OCI-LY3 (cell line): ENCODE results near the gene ZNF319.

Experiments used
- H2AFZ ChIP-seq: fragments of 200-600, 300-600 bp; shearing (Covaris generic); 2 replicates; pipeline ENCODE4 v1.6.0; 2014; ENCODE audit warnings: antibody characterized with exemption, low read depth, low read length
- H3K27ac ChIP-seq: fragments of 200-600, 300-600 bp; sonication (generic); 2 replicates; pipeline ENCODE4 v1.5.1; 2014; ENCODE audit warnings: mild to moderate bottlenecking, low read length, moderate library complexity, mixed read lengths
- H3K27me3 ChIP-seq: fragments of 200-600, 300-600 bp; sonication (generic); 2 replicates; pipeline ENCODE4 v1.6.1; 2014; ENCODE audit warnings: low read depth, low read length, mixed read lengths
- H3K36me3 ChIP-seq: fragments of 200-600, 300-600 bp; sonication (generic); replicated peaks from 2 replicates; pipeline ENCODE3; 2014; ENCODE audit warnings: low read depth, low read length, mixed read lengths
- H3K4me1 ChIP-seq: fragments of 300-600, 200-600 bp; sonication (generic); 2 replicates; pipeline ENCODE4 v1.6.1; 2014; ENCODE audit warnings: low read length, mixed read lengths
- H3K4me2 ChIP-seq: fragments of 200-600, 300-600 bp; sonication (generic); 2 replicates; pipeline ENCODE4 v1.6.1; 2014; ENCODE audit warnings: low read length, mixed read lengths
- H3K4me3 ChIP-seq: fragments of 300-600, 200-600 bp; sonication (generic); 2 replicates; pipeline ENCODE4 v1.5.1; 2014; ENCODE audit warnings: antibody characterized with exemption, mild to moderate bottlenecking, low read length, moderate library complexity
- H3K79me2 ChIP-seq: fragments of 300-600, 200-600 bp; shearing (Covaris generic); 2 replicates; pipeline ENCODE4 v1.6.1; 2014; ENCODE audit warnings: mild to moderate bottlenecking, low read length, mixed read lengths
- H3K9ac ChIP-seq: fragments of 300-600, 200-600 bp; shearing (Covaris generic); 2 replicates; pipeline ENCODE4 v1.6.0; 2014; ENCODE audit warnings: mild to moderate bottlenecking, low read length, moderate library complexity
- H3K9me3 ChIP-seq: fragments of 200-600, 300-600 bp; shearing (Covaris generic); 2 replicates; pipeline ENCODE4 v1.6.1; 2014; ENCODE audit warnings: low read length, mixed read lengths; ENCODE audit not compliant: insufficient read depth
- H4K20me1 ChIP-seq: fragments of 200-600, 300-600 bp; sonication (generic); 2 replicates; pipeline ENCODE4 v1.6.1; 2016; ENCODE audit warnings: low read length, mixed read lengths; ENCODE audit not compliant: insufficient read depth
- EZH2phosphoT487 ChIP-seq: fragments of 200-600 bp; shearing (Covaris generic); IDR thresholded peaks from 2 replicates; pipeline ENCODE4 v1.6.1; 2018; ENCODE audit warnings: antibody characterized with exemption, mixed run types, low read depth
- TF ChIP-seq, protein P1 (sequence below): fragments of 200-600, 300-600 bp; sonication (generic); IDR thresholded peaks from 2 replicates; pipeline ENCODE4 v1.5.1; 2014; ENCODE audit warnings: antibody characterized with exemption, low read length, low read depth

ZNF319 gene

GRCh38 chr16:58024486-58025350 is 24.2 kb upstream of the ZNF319 start:
- peak overlapping the region; percentile 36 for H3K9ac ChIP-seq
- peak overlapping the region; percentile 35; the same call in 1 of the 2 replicates for H2AFZ ChIP-seq
- TF ChIP-seq, protein P1, sequence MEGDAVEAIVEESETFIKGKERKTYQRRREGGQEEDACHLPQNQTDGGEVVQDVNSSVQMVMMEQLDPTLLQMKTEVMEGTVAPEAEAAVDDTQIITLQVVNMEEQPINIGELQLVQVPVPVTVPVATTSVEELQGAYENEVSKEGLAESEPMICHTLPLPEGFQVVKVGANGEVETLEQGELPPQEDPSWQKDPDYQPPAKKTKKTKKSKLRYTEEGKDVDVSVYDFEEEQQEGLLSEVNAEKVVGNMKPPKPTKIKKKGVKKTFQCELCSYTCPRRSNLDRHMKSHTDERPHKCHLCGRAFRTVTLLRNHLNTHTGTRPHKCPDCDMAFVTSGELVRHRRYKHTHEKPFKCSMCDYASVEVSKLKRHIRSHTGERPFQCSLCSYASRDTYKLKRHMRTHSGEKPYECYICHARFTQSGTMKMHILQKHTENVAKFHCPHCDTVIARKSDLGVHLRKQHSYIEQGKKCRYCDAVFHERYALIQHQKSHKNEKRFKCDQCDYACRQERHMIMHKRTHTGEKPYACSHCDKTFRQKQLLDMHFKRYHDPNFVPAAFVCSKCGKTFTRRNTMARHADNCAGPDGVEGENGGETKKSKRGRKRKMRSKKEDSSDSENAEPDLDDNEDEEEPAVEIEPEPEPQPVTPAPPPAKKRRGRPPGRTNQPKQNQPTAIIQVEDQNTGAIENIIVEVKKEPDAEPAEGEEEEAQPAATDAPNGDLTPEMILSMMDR = no peak
- no peak for TF ChIP-seq EZH2phosphoT487
- peaks cover 7% of the 10 kb centered on the region for H3K27me3 ChIP-seq
- H3K4me1 ChIP-seq = no peaks in the 10 kb centered on the region; the same call in 1 of the 2 replicates
- no peaks in the 10 kb centered on the region; the same call in 1 of the 2 replicates for H4K20me1 ChIP-seq
- H3K4me2 ChIP-seq = peak overlapping the region; percentile 88
- no peaks in the 10 kb centered on the region for H3K36me3 ChIP-seq
- H3K27ac ChIP-seq = no peak overlapping the region
- peak overlapping the region; percentile 88 for H3K4me3 ChIP-seq
- no peaks in the 10 kb centered on the region for H3K9me3 ChIP-seq
- no peaks in the 10 kb centered on the region for H3K79me2 ChIP-seq

- no peaks in the 10 kb centered on the region; the same call in 1 of the 2 replicates for H3K4me1 ChIP-seq
- H4K20me1 ChIP-seq = no peaks in the 10 kb centered on the region; the same call in 1 of the 2 replicates
- no peaks in the 10 kb centered on the region for H3K36me3 ChIP-seq
- H2AFZ ChIP-seq = no peak overlapping the region
- H3K4me2 ChIP-seq = no peak overlapping the region
- no peak overlapping the region for H3K27ac ChIP-seq
- H3K27me3 ChIP-seq = peaks cover 7% of the 10 kb centered on the region
- H3K4me3 ChIP-seq = no peak overlapping the region
- H3K9me3 ChIP-seq = no peaks in the 10 kb centered on the region
- H3K9ac ChIP-seq = no peak overlapping the region
- H3K79me2 ChIP-seq = no peaks in the 10 kb centered on the region
- TF ChIP-seq, protein P1 = no peak
- no peak for TF ChIP-seq EZH2phosphoT487
These were observed 22.3 kb upstream of the ZNF319 start for GRCh38 chr16:58022601-58023371.

GRCh38 chr16:58021661-58022551 is 21.4 kb upstream of the ZNF319 start:
- no peak overlapping the region for H3K9ac ChIP-seq
- no peak overlapping the region for H3K27ac ChIP-seq
- H3K4me2 ChIP-seq = no peak overlapping the region

More at GRCh38 chr16:58021661-58022551, 21.4 kb upstream of the ZNF319 start:
- TF ChIP-seq, protein P1 = no peak
- TF ChIP-seq EZH2phosphoT487 = no peak
- Histone ChIP-seq H3K9me3 (no peaks in the 10 kb centered on the region), H3K27me3 (peaks cover 7% of the 10 kb centered on the region), H3K4me3 (no peak overlapping the region), H3K79me2 (no peaks in the 10 kb centered on the region), H3K36me3 (no peaks in the 10 kb centered on the region), H3K4me1 (no peaks in the 10 kb centered on the region; the same call in 1 of the 2 replicates), H4K20me1 (no peaks in the 10 kb centered on the region; the same call in 1 of the 2 replicates), H2AFZ (no peak overlapping the region)
